Upper lobe of right lung (tissue), 1 donor: Measurements from ENCODE around the gene CDKAL1. TPM values are rescaled to one million over a fixed set of nuclear protein-coding genes. Genes with fewer than 3 reads are reported as not detected.

Source experiments
- ATAC-seq: fragments of 200-7000 bp; cut with Tn5 transposase; one replicate; pipeline ENCODE4 v1.9.1; 2020; ENCODE audit warnings: mild to moderate bottlenecking, moderate library complexity
- DNase-seq: peaks from one replicate; pipeline ENCODE4 v3.0.0-alpha.2; 2020
- H3K27ac ChIP-seq: fragments of 200-600 bp; one replicate; pipeline ENCODE4 v1.8.0; 2022
- H3K27me3 ChIP-seq: fragments of 200-600 bp; one replicate; pipeline ENCODE4 v1.8.0; 2022; ENCODE audit warnings: mild to moderate bottlenecking
- H3K36me3 ChIP-seq: fragments of 200-600 bp; one replicate; pipeline ENCODE4 v1.8.0; 2022
- H3K4me1 ChIP-seq: fragments of 200-600 bp; one replicate; pipeline ENCODE4 v1.8.0; 2022
- H3K4me3 ChIP-seq: fragments of 200-600 bp; one replicate; pipeline ENCODE4 v1.8.0; 2022; ENCODE audit warnings: mild to moderate bottlenecking
- H3K9me3 ChIP-seq: fragments of 200-600 bp; one replicate; pipeline ENCODE4 v1.8.0; 2022
- intact Hi-C: fragments of 100-400 bp; cut with DNase I; formaldehyde crosslinking; loops from one replicate; pipeline ENCODE4 v1.11.0; 2022
- total RNA-seq: library from RNA; stranded (reverse); fragmentation: NEBNext Ultra II Directional; extraction: Animal tissue kit (Norgen Biotek cat#: 25700); gene quantifications from one replicate; pipeline ENCODE4 v1.2.1, GENCODE V29; 2021
- TF ChIP-seq, protein P1 (sequence below): fragments of 200-600 bp; IDR thresholded peaks from one replicate; pipeline ENCODE4 v1.8.0; 2022; ENCODE audit warnings: antibody characterized with exemption
- donor health status: DM: no; HTN: yes; CAD: no; lungs with severe emphysema.

Gene CDKAL1
- total RNA-seq, 1 donor from 2014 or later: 16.0 TPM

DNA sequence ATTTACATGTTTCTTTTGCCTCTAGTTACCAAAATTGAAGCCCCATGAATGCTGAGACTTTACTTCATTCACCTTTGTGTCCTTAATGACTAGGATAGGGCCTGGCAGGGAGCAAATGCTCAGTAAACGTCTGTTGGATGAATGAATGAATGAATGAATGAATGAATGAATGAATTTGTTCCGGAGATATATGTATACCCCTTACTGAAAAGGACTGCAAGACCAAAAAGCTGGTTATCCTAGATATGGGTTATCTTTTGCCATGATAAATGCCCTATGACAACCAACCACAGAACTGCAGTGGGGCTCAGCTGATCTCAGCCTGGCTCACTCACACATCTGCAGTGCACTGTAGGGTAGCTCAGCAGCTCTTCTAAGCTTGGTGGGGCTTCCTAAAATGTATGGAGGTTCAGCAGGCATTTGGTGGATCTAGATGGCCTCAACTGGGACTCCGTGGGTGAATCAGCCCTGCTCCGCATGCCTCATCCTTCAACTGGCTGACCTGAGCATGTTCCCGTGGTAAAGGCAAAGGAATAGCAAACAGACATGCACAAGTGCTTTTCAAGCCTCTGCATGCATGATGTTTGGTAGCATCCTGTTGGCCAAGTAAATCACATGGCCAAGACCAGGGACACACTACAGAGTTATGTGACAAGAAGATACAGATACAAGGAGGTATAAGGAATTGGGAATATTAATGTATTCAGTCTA is 680.6 kb downstream of the CDKAL1 start:
- intact Hi-C loops: no loop called here
- no peak for DNase-seq
- H3K4me3 ChIP-seq: no peak overlapping the region
- TF ChIP-seq, protein P1, sequence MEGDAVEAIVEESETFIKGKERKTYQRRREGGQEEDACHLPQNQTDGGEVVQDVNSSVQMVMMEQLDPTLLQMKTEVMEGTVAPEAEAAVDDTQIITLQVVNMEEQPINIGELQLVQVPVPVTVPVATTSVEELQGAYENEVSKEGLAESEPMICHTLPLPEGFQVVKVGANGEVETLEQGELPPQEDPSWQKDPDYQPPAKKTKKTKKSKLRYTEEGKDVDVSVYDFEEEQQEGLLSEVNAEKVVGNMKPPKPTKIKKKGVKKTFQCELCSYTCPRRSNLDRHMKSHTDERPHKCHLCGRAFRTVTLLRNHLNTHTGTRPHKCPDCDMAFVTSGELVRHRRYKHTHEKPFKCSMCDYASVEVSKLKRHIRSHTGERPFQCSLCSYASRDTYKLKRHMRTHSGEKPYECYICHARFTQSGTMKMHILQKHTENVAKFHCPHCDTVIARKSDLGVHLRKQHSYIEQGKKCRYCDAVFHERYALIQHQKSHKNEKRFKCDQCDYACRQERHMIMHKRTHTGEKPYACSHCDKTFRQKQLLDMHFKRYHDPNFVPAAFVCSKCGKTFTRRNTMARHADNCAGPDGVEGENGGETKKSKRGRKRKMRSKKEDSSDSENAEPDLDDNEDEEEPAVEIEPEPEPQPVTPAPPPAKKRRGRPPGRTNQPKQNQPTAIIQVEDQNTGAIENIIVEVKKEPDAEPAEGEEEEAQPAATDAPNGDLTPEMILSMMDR: no peak
- no peaks in the 10 kb centered on the region for H3K4me1 ChIP-seq
- H3K9me3 ChIP-seq: no peaks in the 10 kb centered on the region
- no peaks in the 10 kb centered on the region for H3K27me3 ChIP-seq
- no peaks in the 10 kb centered on the region for H3K36me3 ChIP-seq
- no peak overlapping the region for H3K27ac ChIP-seq
- ATAC-seq: no peak

DNA sequence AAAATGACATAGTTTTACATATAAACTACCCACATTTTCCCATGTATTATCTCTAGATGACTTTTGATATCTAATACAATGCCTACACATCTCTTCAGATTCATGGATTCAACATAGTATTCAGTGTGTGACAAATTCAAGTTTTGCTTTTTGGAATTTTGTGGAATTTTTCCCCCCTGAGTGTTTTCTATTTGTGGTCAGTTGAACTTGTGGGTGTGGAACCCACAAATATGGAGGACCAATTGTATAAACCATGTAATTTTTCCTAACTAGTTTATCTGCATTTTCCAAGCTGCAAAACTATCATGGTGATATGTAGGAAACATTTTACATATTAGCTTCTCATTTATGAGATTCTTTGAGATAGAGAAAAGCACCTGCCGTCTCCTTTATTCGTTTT is 685.0 kb downstream of the CDKAL1 start:
- TF ChIP-seq, protein P1: no peak
- Histone ChIP-seq H3K9me3 (no peaks in the 10 kb centered on the region), H3K36me3 (no peaks in the 10 kb centered on the region), H3K27me3 (no peaks in the 10 kb centered on the region), H3K27ac (no peak overlapping the region), H3K4me1 (no peaks in the 10 kb centered on the region), H3K4me3 (no peak overlapping the region)
- no peak for DNase-seq
- intact Hi-C loops: no loop called here
- no peak for ATAC-seq

DNA sequence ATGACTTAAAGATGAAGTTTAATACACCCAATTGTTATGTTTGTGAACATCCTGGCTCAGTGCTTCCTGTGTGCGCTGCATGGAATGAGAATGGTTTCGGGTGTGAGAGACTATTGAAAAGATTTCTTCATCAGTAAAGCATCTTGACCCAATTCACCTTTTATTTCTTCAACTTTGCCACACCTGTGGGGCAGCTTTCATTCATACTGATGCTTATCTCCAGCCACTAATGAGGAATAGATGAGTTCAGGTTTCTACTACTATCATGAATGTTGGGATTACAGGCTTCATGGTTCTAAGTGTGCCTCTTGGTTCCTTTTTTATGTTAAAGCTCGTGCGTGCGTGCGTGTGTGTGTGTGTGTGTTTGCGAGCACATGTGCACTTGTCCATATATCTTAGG is 685.6 kb downstream of the CDKAL1 start:
- TF ChIP-seq, protein P1: no peak
- no peak for DNase-seq
- H3K27me3 ChIP-seq: no peaks in the 10 kb centered on the region
- no peak for ATAC-seq
- H3K27ac ChIP-seq: no peak overlapping the region
- H3K4me3 ChIP-seq: no peak overlapping the region
- no peaks in the 10 kb centered on the region for H3K9me3 ChIP-seq
- intact Hi-C loops: no loop called here
- no peaks in the 10 kb centered on the region for H3K4me1 ChIP-seq
- H3K36me3 ChIP-seq: no peaks in the 10 kb centered on the region

DNA sequence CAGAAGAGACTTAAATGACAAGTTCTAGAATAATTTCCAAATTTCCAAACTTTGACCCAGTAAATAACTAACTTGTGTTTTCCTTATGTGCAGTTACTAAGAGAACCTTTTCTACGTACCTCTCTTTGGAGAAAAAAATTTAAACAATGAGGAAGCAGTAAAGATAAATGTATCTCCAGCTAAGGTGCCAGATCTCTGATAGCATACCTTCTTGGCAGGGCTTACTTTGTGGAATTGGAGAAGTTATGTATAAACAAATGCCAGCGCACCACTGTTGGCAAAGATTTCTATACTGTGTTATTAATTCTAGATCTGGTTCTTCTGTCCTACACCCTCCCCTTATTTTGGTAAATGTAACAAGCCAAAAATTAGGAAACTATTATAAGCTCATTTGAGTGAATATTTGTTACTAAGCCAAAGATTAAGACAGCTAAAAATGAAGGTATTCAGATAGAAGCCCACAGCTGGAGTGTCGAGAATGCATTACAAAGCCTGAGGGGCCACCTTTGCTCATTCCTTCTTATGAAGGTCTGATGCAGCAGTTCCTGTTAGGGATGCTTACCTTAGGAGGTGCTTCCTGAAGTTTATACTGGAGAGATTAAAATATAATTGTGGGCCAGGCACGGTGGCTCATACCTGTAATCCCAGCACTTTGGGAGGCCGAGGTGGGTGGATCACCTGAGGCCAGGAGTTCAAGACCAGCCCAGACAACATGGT is 686.2 kb downstream of the CDKAL1 start:
- Histone ChIP-seq H3K27ac (no peak overlapping the region), H3K27me3 (no peaks in the 10 kb centered on the region), H3K9me3 (no peaks in the 10 kb centered on the region), H3K4me1 (no peaks in the 10 kb centered on the region), H3K4me3 (no peak overlapping the region), H3K36me3 (no peaks in the 10 kb centered on the region)
- TF ChIP-seq, protein P1: no peak
- ATAC-seq (no peak), DNase-seq (no peak)
- intact Hi-C loops: no loop called here

- DNase-seq: no peak
- Histone ChIP-seq H3K4me3 (no peak overlapping the region), H3K9me3 (no peaks in the 10 kb centered on the region), H3K27ac (no peak overlapping the region), H3K27me3 (no peaks in the 10 kb centered on the region), H3K4me1 (no peaks in the 10 kb centered on the region), H3K36me3 (no peaks in the 10 kb centered on the region)
- intact Hi-C loops: no loop called here
- no peak for ATAC-seq
- TF ChIP-seq, protein P1: no peak
Observed at GRCh38 chr6:21222656-21223055, 688.4 kb downstream of the CDKAL1 start.
